GM12878 (cell line): ENCODE measurements around the gene SNX15. TPM values are rescaled to one million over a fixed set of nuclear protein-coding genes. Genes with fewer than 3 reads are reported as not detected.

ENCODE experiments used
- ATAC-seq: fragments of 200-7000 bp; cut with Tn5 transposase; 3 replicates; pipeline ENCODE4 v1.9.1; 2020; ENCODE audit warnings: mild to moderate bottlenecking, moderate library complexity
- BruUV-seq: library from RNA; stranded (reverse); fragments of 400-500 nt; replicated peaks from 2 replicates; lab custom pipeline; 2021; lab: Mats Ljungman, UMichigan
- CTCF ChIA-PET: fragments of 300-600 bp; sonication (Branson Sonifier 250); formaldehyde crosslinking; extraction: SDS; loops from one replicate; lab custom pipeline; 2021; ENCODE audit warnings: inconsistent platforms; lab: Yijun Ruan, JAX
- POLR2A ChIA-PET: fragments of 350-600 bp; formaldehyde crosslinking; extraction: SDS; loops from one replicate; lab custom pipeline; 2021; ENCODE audit warnings: inconsistent platforms; lab: Charles Lee
- RAD21 ChIA-PET: fragments of 300-600 bp; sonication (Branson Sonifier 250); formaldehyde crosslinking; loops from one replicate; lab custom pipeline; 2023; ENCODE audit warnings: antibody characterized with exemption; ENCODE audit not compliant: unreplicated experiment; lab: Charles Lee
- SMC1A ChIA-PET: fragments of 300-600 bp; sonication (Branson Sonifier 250); formaldehyde crosslinking; loops from one replicate; lab custom pipeline; 2023; ENCODE audit not compliant: unreplicated experiment, uncharacterized antibody; lab: Charles Lee
- DNase-seq: peaks from one replicate; pipeline ENCODE4 v3.0.0-alpha.2; 2011; ENCODE audit warnings: low read depth, low spot score
- FAIRE-seq: peaks from 3 replicates; lab custom pipeline; 2011; peaks lifted over from hg19 to GRCh38; lab: Jason Lieb, UNC
- H2AFZ ChIP-seq: 2 replicates; pipeline ENCODE4 v1.6.0; 2011; ENCODE audit warnings: low read depth, low read length, control low read depth; ENCODE audit not compliant: control insufficient read depth
- H3K27ac ChIP-seq: 2 replicates; pipeline ENCODE4 v1.5.1; 2011; ENCODE audit warnings: control low read depth; ENCODE audit not compliant: control insufficient read depth, insufficient read depth
- H3K27me3 ChIP-seq, 2 experiments: replicated peaks in 1 of 2; 2 replicates each; pipeline versions ENCODE4 v1.6.0 to v1.6.1; 2011; ENCODE audit warnings: low read length in 1 of 2; ENCODE audit not compliant: control insufficient read depth in 2 of 2, insufficient read depth in 2 of 2
- H3K36me3 ChIP-seq, 2 experiments: 2 replicates each; pipeline ENCODE4 v1.5.1; 2011; ENCODE audit warnings: low read length in 1 of 2; ENCODE audit not compliant: control insufficient read depth in 2 of 2, insufficient read depth in 2 of 2
- H3K4me1 ChIP-seq: 2 replicates; pipeline ENCODE4 v1.6.1; 2011; ENCODE audit warnings: mild to moderate bottlenecking, low read length, moderate library complexity, mixed read lengths; ENCODE audit not compliant: control insufficient read depth, insufficient read depth
- H3K4me2 ChIP-seq: 2 replicates; pipeline ENCODE4 v1.6.0; 2011; ENCODE audit warnings: control low read depth; ENCODE audit not compliant: control insufficient read depth, insufficient read depth
- H3K4me3 ChIP-seq: fragments of 200-600 bp; sonication (generic); 2 replicates; pipeline ENCODE4 v1.5.1; 2016
- H3K79me2 ChIP-seq: 2 replicates; pipeline ENCODE4 v1.6.0; 2011; ENCODE audit warnings: low read length; ENCODE audit not compliant: control insufficient read depth, insufficient read depth
- H3K9ac ChIP-seq: 2 replicates; pipeline ENCODE4 v1.8.0; 2011; ENCODE audit warnings: low read length, control low read depth, mixed read lengths; ENCODE audit not compliant: control insufficient read depth, insufficient read depth
- H3K9me3 ChIP-seq: replicated peaks from 3 replicates; pipeline ENCODE4 v1.5.1; 2011; ENCODE audit warnings: mild to moderate bottlenecking, low read length; ENCODE audit not compliant: control insufficient read depth, insufficient read depth
- H4K20me1 ChIP-seq: 2 replicates; pipeline ENCODE4 v1.6.0; 2011; ENCODE audit not compliant: control insufficient read depth, insufficient read depth
- BACH1 ChIP-seq: fragments of 450-650 bp; IDR thresholded peaks from 2 replicates; pipeline ENCODE4 v1.6.1; 2017; ENCODE audit warnings: mild to moderate bottlenecking, borderline replicate concordance
- CBFB ChIP-seq: IDR thresholded peaks from 2 replicates; pipeline ENCODE4 v1.6.1; 2016; ENCODE audit warnings: antibody characterized with exemption, low read depth
- CREB1 ChIP-seq: IDR thresholded peaks from 2 replicates; pipeline ENCODE4 v1.6.1; 2012; ENCODE audit warnings: low read depth, mild to moderate bottlenecking, inconsistent platforms
- EZH2 ChIP-seq: IDR thresholded peaks from 2 replicates; pipeline ENCODE4 v1.6.1; 2012; ENCODE audit warnings: low read depth, mild to moderate bottlenecking, control low read depth, inconsistent platforms, low read length, borderline replicate concordance; ENCODE audit not compliant: control insufficient read depth
- IKZF2 ChIP-seq, 2 experiments: fragments of 450-650 bp; IDR thresholded peaks; 2 replicates each; pipeline ENCODE4 v1.6.1; 2017; ENCODE audit warnings: mild to moderate bottlenecking in 2 of 2, moderate library complexity in 2 of 2
- PKNOX1 ChIP-seq: fragments of 450-650 bp; IDR thresholded peaks from 2 replicates; pipeline ENCODE4 v1.6.1; 2016; ENCODE audit warnings: mild to moderate bottlenecking
- SRF ChIP-seq, 2 experiments: IDR thresholded peaks; 2 replicates each; pipeline ENCODE4 v1.6.1; 2011; ENCODE audit warnings: low read depth in 2 of 2, low read length in 2 of 2, mild to moderate bottlenecking in 1 of 2, moderate library complexity in 1 of 2
- SUZ12 ChIP-seq: fragments of 200-600 bp; sonication (generic); IDR thresholded peaks from one replicate; pipeline ENCODE4 v1.6.1; 2018; ENCODE audit warnings: antibody characterized with exemption, mild to moderate bottlenecking; ENCODE audit not compliant: unreplicated experiment
- WGBS: methylation state at CpG from one replicate; pipeline ENCODE4 v1.1.6; 2016; ENCODE audit warnings: low lambda C conversion rate; ENCODE audit not compliant: insufficient replicate concordance, insufficient coverage; ENCODE audit errors: missing lambda C conversion rate; 5-methylcytosine and 5-hydroxymethylcytosine counted together
- in situ Hi-C: fragments of 300-500 bp; cut with MboI; formaldehyde crosslinking; loops from 9 replicates; pipeline ENCODE4 v1.14.3; 2018; ENCODE audit warnings: mixed read lengths
- intact Hi-C: fragments of 100-400 bp; cut with micrococcal nuclease; formaldehyde crosslinking; loops from one replicate; pipeline ENCODE4 v1.14.2; 2022; ENCODE audit not compliant: unreplicated experiment
- polyA plus RNA-seq, 11 experiments: library from polyadenylated mRNA; depleted of rRNA in 4 of 11; unstranded in 6 of 11; stranded (reverse) in 5 of 11; fragments of >200 nt; fragmentation: Nextera tagmentation in 4 of 11; fragmentation: Illumina TruSeq in 1 of 11; extraction: Ambion mirVana in 4 of 11; extraction: Trizol in 1 of 11; gene quantifications; 1 replicate in 1 of 11; 2 replicates in 10 of 11; pipeline versions ENCODE4 v1.2.1 to v1.2.3, GENCODE V29; 2011 to 2016; ENCODE audit warnings: inconsistent platforms in 2 of 11, missing spikeins in 2 of 11, low read depth in 1 of 11
- total RNA-seq, 4 experiments: library from RNA; depleted of rRNA in 3 of 4; stranded (reverse); fragments of >200 nt in 3 of 4; fragmentation: Illumina TruSeq in 1 of 4; extraction: Trizol in 1 of 4; gene quantifications; 2 replicates each; pipeline versions ENCODE4 v1.2.1 to v1.2.3, GENCODE V29; 2013 to 2021

The SNX15 gene
- total and polyA plus RNA-seq, 10 of the 15 experiments (the other 5 are each of a cell fraction or from before 2014, with no cell fraction given), result 2.4 to 24.0 (median 16.1) TPM

- TF ChIP-seq CREB1, result no peak
- TF ChIP-seq BACH1, result no peak
- no peak for TF ChIP-seq PKNOX1
- TF ChIP-seq IKZF2 (IDR thresholded peaks at IDR 0.05), result no peak
- no peak for TF ChIP-seq EZH2
- 0 out of 4 replicates have a peak, but pooled peaks of 1 of the 2 experiments have one; percentile 10 for TF ChIP-seq SRF (IDR thresholded peaks at IDR 0.05; ENCODE audit: low read depth in 2 of 2, low read length in 2 of 2)
- no peak for TF ChIP-seq CBFB
- no peak for TF ChIP-seq SUZ12
- TF ChIP-seq, all 136 proteins: peak for 1
- BruUV-seq, result no TSS peak
- Histone ChIP-seq H4K20me1 (no peaks in the 10 kb centered on the region), H3K9me3 (no peaks in the 10 kb centered on the region), H2AFZ (no peak overlapping the region), H3K4me2 (no peak overlapping the region), H3K9ac (no peak overlapping the region), H3K79me2 (no peaks in the 10 kb centered on the region), H3K27ac (no peak overlapping the region), H3K4me1 (peaks cover 1% of the 10 kb centered on the region), H3K4me3 (no peak overlapping the region), H3K36me3 (no peaks in the 10 kb centered on the region), H3K27me3 (no peaks in the 10 kb centered on the region)
- SMC1A ChIA-PET, result interaction anchor here (0.6 to 1.0 kb wide), 2 partner anchors 17 to 266 kb away, joined by 3 to 4 read pairs; partner anchors contain the start of gene CDCA5
- in situ Hi-C loops (no loop called here), intact Hi-C loops (no loop called here)
- CTCF ChIA-PET, result no interaction called here
- DNase-seq, result no peak
- no peak for FAIRE-seq
- no peak for ATAC-seq
- RAD21 ChIA-PET, result no interaction called here
- 82% methylated on average over 11 of the region's 11 CpGs for WGBS
- POLR2A ChIA-PET, result interaction anchor here (0.7 kb wide), 1 partner anchor 181 kb away, joined by 3 read pairs; no protein-coding TSS in a partner anchor
These were observed 39.1 kb downstream of the SNX15 start for GRCh38 chr11:65066315-65066714.
